ENCODE measurements around the gene CPEB2. TPM values are rescaled to one million over a fixed set of nuclear protein-coding genes. Genes with fewer than 3 reads are reported as not detected.

CPEB2 gene
- total and polyA plus RNA-seq, 2 experiments from 2014 or later = 3.5 to 6.6 TPM

GRCh38 chr4:15010038-15010585, 7.8 kb downstream of the CPEB2 start:
- DNase-seq = no peak
- H3K79me2 ChIP-seq (ENCODE audit: insufficient read depth) = peaks cover 99% of the 10 kb centered on the region
- TF ChIP-seq EZH2phosphoT487 (IDR thresholded peaks at IDR 0.05; ENCODE audit: insufficient read depth, low read depth) (no peak), EZH2 (IDR thresholded peaks at IDR 0.05; ENCODE audit: insufficient read depth, poor library complexity, severe bottlenecking) (no peak)
- no peak overlapping the region for H3K9ac ChIP-seq
- H4K20me1 ChIP-seq (ENCODE audit: insufficient read depth) = 0 out of 2 replicates have a peak, but pooled peaks cover 6% of the 10 kb centered on the region
- peaks cover 51% of the 10 kb centered on the region for H3K36me3 ChIP-seq (ENCODE audit: low read depth)
- H3K4me2 ChIP-seq (ENCODE audit: unreplicated experiment) = no peak overlapping the region
- in situ Hi-C loops (cut with MboI) = loop anchor here (25.0 kb wide), 2 partner anchors 1123 to 1373 kb away; partner anchors contain the start of gene BOD1L1
- peaks cover 15% of the 10 kb centered on the region; the same call in 1 of the 2 replicates for H3F3A ChIP-seq (ENCODE audit: insufficient read depth)
- no peaks in the 10 kb centered on the region for H3K27me3 ChIP-seq (replicated peaks; ENCODE audit: insufficient read depth)
- H3K4me1 ChIP-seq (ENCODE audit: insufficient read depth) = peaks cover 21% of the 10 kb centered on the region; the same call in 1 of the 2 replicates
- no peaks in the 10 kb centered on the region for H3K9me2 ChIP-seq (ENCODE audit: insufficient read depth)
- no peaks in the 10 kb centered on the region for H3K9me3 ChIP-seq (ENCODE audit: low read depth)
- H2AFZ ChIP-seq = no peak overlapping the region
- no peak overlapping the region for H3K4me3 ChIP-seq
- H3K27ac ChIP-seq = no peak overlapping the region

GRCh38 chr4:15011166-15011565, 8.9 kb downstream of the CPEB2 start:
- Histone ChIP-seq H3K79me2 (ENCODE audit: insufficient read depth) (peaks cover 99% of the 10 kb centered on the region), H3K4me3 (no peak overlapping the region), H3K9ac (no peak overlapping the region), H4K20me1 (ENCODE audit: insufficient read depth) (0 out of 2 replicates have a peak, but pooled peaks cover 6% of the 10 kb centered on the region), H3K27ac (no peak overlapping the region), H3K36me3 (ENCODE audit: low read depth) (peaks cover 59% of the 10 kb centered on the region), H3K9me2 (ENCODE audit: insufficient read depth) (no peaks in the 10 kb centered on the region), H3K27me3 (replicated peaks; ENCODE audit: insufficient read depth) (no peaks in the 10 kb centered on the region), H3K9me3 (ENCODE audit: low read depth) (no peaks in the 10 kb centered on the region), H2AFZ (no peak overlapping the region), H3K4me1 (ENCODE audit: insufficient read depth) (peaks cover 17% of the 10 kb centered on the region; the same call in 1 of the 2 replicates), H3K4me2 (ENCODE audit: unreplicated experiment) (no peak overlapping the region), H3F3A (ENCODE audit: insufficient read depth) (0 out of 2 replicates have a peak, but pooled peaks cover 4% of the 10 kb centered on the region)
- no peak for DNase-seq
- WGBS, 2 experiments (ENCODE audit: low coverage in 1 of 2, low lambda C conversion rate in 2 of 2, missing lambda C conversion rate in 2 of 2) = 92 to 98% methylated on average over 9 of the region's 9 CpGs
- TF ChIP-seq EZH2phosphoT487 (IDR thresholded peaks at IDR 0.05; ENCODE audit: insufficient read depth, low read depth) (no peak), EZH2 (IDR thresholded peaks at IDR 0.05; ENCODE audit: insufficient read depth, poor library complexity, severe bottlenecking) (no peak)
- in situ Hi-C loops (cut with MboI) = loop anchor here (25.0 kb wide), 2 partner anchors 1124 to 1374 kb away; partner anchors contain the start of gene BOD1L1

- H3K27ac ChIP-seq = no peak overlapping the region
- no peak for DNase-seq
- H3K9ac ChIP-seq = no peak overlapping the region
- H3K4me1 ChIP-seq (ENCODE audit: insufficient read depth) = peaks cover 7% of the 10 kb centered on the region; the same call in 1 of the 2 replicates
- H3K9me3 ChIP-seq (ENCODE audit: low read depth) = no peaks in the 10 kb centered on the region
- peaks cover 69% of the 10 kb centered on the region for H3K36me3 ChIP-seq (ENCODE audit: low read depth)
- H3K9me2 ChIP-seq (ENCODE audit: insufficient read depth) = no peaks in the 10 kb centered on the region
- no peak overlapping the region for H3K4me2 ChIP-seq (ENCODE audit: unreplicated experiment)
- no peak overlapping the region for H3K4me3 ChIP-seq
- peaks cover 98% of the 10 kb centered on the region for H3K79me2 ChIP-seq (ENCODE audit: insufficient read depth)
- WGBS, 2 experiments (ENCODE audit: low coverage in 1 of 2, low lambda C conversion rate in 2 of 2, missing lambda C conversion rate in 2 of 2) = 94% methylated on average over 3 of the region's 3 CpGs
- H2AFZ ChIP-seq = no peak overlapping the region
- no peaks in the 10 kb centered on the region for H3K27me3 ChIP-seq (replicated peaks; ENCODE audit: insufficient read depth)
- 0 out of 2 replicates have a peak, but pooled peaks cover 6% of the 10 kb centered on the region for H4K20me1 ChIP-seq (ENCODE audit: insufficient read depth)
- 0 out of 2 replicates have a peak, but pooled peaks cover 3% of the 10 kb centered on the region for H3F3A ChIP-seq (ENCODE audit: insufficient read depth)
- no peak for TF ChIP-seq EZH2 (IDR thresholded peaks at IDR 0.05; ENCODE audit: insufficient read depth, poor library complexity, severe bottlenecking)
- TF ChIP-seq EZH2phosphoT487 (IDR thresholded peaks at IDR 0.05; ENCODE audit: insufficient read depth, low read depth) = no peak
- in situ Hi-C loops (cut with MboI) = loop anchor here (25.0 kb wide), 2 partner anchors 1125 to 1375 kb away; partner anchors contain the start of gene BOD1L1
Observed at GRCh38 chr4:15012017-15012788, 9.9 kb downstream of the CPEB2 start.

- Histone ChIP-seq H3F3A (ENCODE audit: insufficient read depth) (0 out of 2 replicates have a peak, but pooled peaks cover 3% of the 10 kb centered on the region), H3K9ac (no peak overlapping the region), H3K9me3 (ENCODE audit: low read depth) (no peaks in the 10 kb centered on the region), H3K9me2 (ENCODE audit: insufficient read depth) (no peaks in the 10 kb centered on the region), H3K79me2 (ENCODE audit: insufficient read depth) (peaks cover 98% of the 10 kb centered on the region), H3K4me3 (no peak overlapping the region), H3K27ac (no peak overlapping the region), H3K4me2 (ENCODE audit: unreplicated experiment) (no peak overlapping the region), H3K27me3 (replicated peaks; ENCODE audit: insufficient read depth) (no peaks in the 10 kb centered on the region), H4K20me1 (ENCODE audit: insufficient read depth) (0 out of 2 replicates have a peak, but pooled peaks cover 6% of the 10 kb centered on the region), H3K4me1 (ENCODE audit: insufficient read depth) (no peaks in the 10 kb centered on the region), H2AFZ (no peak overlapping the region), H3K36me3 (ENCODE audit: low read depth) (peaks cover 69% of the 10 kb centered on the region)
- TF ChIP-seq EZH2phosphoT487 (IDR thresholded peaks at IDR 0.05; ENCODE audit: insufficient read depth, low read depth) (no peak), EZH2 (IDR thresholded peaks at IDR 0.05; ENCODE audit: insufficient read depth, poor library complexity, severe bottlenecking) (no peak)
- DNase-seq = no peak
- in situ Hi-C loops (cut with MboI) = loop anchor here (25.0 kb wide), 2 partner anchors 1126 to 1376 kb away; partner anchors contain the start of gene BOD1L1
Observed at GRCh38 chr4:15013585-15013984, 11.3 kb downstream of the CPEB2 start.
